DOHH2 (cell line): ENCODE results near the gene ACTN3.

Experiments
- EZH2phosphoT487 ChIP-seq: fragments of 200-600 bp; sonication (generic); IDR thresholded peaks from 2 replicates; pipeline ENCODE4 v1.6.1; 2017; ENCODE audit warnings: borderline replicate concordance, mild to moderate bottlenecking, antibody characterized with exemption, low read length, moderate library complexity, mixed read lengths
- TF ChIP-seq, protein P1 (sequence below): fragments of 200-600 bp; sonication (generic); IDR thresholded peaks from one replicate; pipeline ENCODE4 v1.5.1; 2014; ENCODE audit warnings: antibody characterized with exemption, mild to moderate bottlenecking, low read depth, low read length; ENCODE audit not compliant: poor library complexity, severe bottlenecking

DNA sequence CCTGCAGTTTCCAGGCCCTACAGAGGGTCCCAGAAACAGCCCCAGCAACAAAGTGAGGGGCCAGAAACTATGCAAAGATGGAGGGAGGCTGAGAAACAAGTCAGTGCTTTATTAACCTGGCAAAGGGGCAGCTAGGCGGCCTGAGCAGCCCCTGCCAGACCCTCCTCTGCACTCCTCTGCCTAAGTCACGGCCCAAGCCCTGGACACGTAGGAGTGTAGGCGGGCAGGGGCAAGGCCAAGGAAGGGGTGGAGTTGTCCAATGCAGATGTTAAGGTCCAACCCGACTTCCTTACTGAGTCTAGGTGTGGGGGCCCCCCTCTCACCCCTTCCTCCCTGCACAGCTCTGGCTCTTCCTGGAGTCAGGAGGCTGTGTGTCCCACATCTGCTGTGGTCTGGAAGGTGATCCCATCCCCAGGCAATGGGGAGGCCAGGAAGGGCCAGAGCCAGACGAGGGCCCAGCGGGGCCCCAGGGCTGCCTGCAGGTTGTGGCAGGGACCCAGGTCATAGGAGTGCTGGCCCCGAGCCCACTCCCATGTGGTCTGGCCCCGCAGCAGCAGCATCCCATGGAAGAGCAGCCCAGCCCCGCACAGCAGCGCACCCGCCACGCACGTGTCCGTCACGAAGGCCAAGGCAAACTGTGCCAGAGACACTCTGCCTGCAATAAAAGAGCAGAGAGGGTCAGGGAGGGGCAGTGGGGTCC lies 7.4 kb upstream of the ACTN3 start:
- TF ChIP-seq, protein P1, sequence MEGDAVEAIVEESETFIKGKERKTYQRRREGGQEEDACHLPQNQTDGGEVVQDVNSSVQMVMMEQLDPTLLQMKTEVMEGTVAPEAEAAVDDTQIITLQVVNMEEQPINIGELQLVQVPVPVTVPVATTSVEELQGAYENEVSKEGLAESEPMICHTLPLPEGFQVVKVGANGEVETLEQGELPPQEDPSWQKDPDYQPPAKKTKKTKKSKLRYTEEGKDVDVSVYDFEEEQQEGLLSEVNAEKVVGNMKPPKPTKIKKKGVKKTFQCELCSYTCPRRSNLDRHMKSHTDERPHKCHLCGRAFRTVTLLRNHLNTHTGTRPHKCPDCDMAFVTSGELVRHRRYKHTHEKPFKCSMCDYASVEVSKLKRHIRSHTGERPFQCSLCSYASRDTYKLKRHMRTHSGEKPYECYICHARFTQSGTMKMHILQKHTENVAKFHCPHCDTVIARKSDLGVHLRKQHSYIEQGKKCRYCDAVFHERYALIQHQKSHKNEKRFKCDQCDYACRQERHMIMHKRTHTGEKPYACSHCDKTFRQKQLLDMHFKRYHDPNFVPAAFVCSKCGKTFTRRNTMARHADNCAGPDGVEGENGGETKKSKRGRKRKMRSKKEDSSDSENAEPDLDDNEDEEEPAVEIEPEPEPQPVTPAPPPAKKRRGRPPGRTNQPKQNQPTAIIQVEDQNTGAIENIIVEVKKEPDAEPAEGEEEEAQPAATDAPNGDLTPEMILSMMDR: no peak
- TF ChIP-seq EZH2phosphoT487: no peak
